Psoas muscle (tissue), 8 donors: ENCODE measurements around the gene RASSF5. TPM values are rescaled to one million over a fixed set of nuclear protein-coding genes. Genes with fewer than 3 reads are reported as not detected.

ENCODE experiments used
- ATAC-seq, 4 donors: fragments of 200-7000 bp; cut with Tn5 transposase; one replicate each; pipeline ENCODE4 v1.9.1; 2020; ENCODE audit warnings: moderate library complexity in 3 of 4, mild to moderate bottlenecking in 2 of 4
- DNase-seq, 2 donors: peaks; one replicate each; pipeline ENCODE4 v3.0.0-alpha.2; 2020
- H3K27ac ChIP-seq: fragments of 200-600 bp; one replicate; pipeline ENCODE4 v1.8.0; 2022
- H3K27me3 ChIP-seq, 3 donors: fragments of 200-600 bp in 1 of 3; one replicate each; pipeline versions ENCODE4 v1.6.1 to v1.8.0; 2013 to 2022; ENCODE audit warnings: low read length in 2 of 3, mild to moderate bottlenecking in 2 of 3, moderate library complexity in 1 of 3; ENCODE audit not compliant: insufficient read depth in 3 of 3
- H3K36me3 ChIP-seq, 2 donors: fragments of 200-600 bp in 1 of 2; one replicate each; pipeline versions ENCODE4 v1.6.1 to v1.8.0; 2013 to 2022; ENCODE audit warnings: low read depth in 1 of 2, mild to moderate bottlenecking in 1 of 2, moderate library complexity in 1 of 2; ENCODE audit not compliant: insufficient read depth in 1 of 2
- H3K4me1 ChIP-seq: fragments of 200-600 bp; one replicate; pipeline ENCODE4 v1.8.0; 2022
- H3K4me3 ChIP-seq: fragments of 200-600 bp; one replicate; pipeline ENCODE4 v1.8.0; 2022; ENCODE audit warnings: mild to moderate bottlenecking
- H3K9me3 ChIP-seq: fragments of 200-600 bp; one replicate; pipeline ENCODE4 v1.8.0; 2022
- CTCF ChIP-seq: fragments of 200-600 bp; IDR thresholded peaks from one replicate; pipeline ENCODE4 v1.8.0; 2022; ENCODE audit warnings: antibody characterized with exemption
- WGBS, 3 donors: extraction: QIAGEN DNeasy Blood & Tissue Kit; methylation state at CpG; one replicate each; pipeline versions ENCODE4 v1.1.6 to v1.1.7; 2013; 5-methylcytosine and 5-hydroxymethylcytosine counted together
- intact Hi-C, 2 donors: fragments of 100-400 bp; cut with DNase I; formaldehyde crosslinking; loops; one replicate each; pipeline versions ENCODE4 v1.11.0 to v1.14.2; 2022
- polyA plus RNA-seq, 3 donors: library from polyadenylated mRNA; stranded (reverse); fragments of 200-250 nt; gene quantifications; one replicate each; pipeline ENCODE4 v1.2.3, GENCODE V29; 2013
- total RNA-seq, 4 donors: library from RNA; stranded (reverse); fragmentation: NEBNext Ultra II Directional in 2 of 4; extraction: Animal tissue kit (Norgen Biotek cat#: 25700) in 2 of 4; gene quantifications; one replicate each; pipeline versions ENCODE4 v1.2.1 to v1.2.4, GENCODE V29; 2021 to 2023
- donor health status: healthy with polysubstance abuse.
- donor health status: DM: no; HTN: no; CAD: no; lungs with moderate emphysema.
- donor health status: Bipolar disorder and iron deficiency.
- donor health status: healthy.
- donor health status: DM: yes; HTN: yes; CAD: no.
- donor health status: DM: no; HTN: no; CAD: no.
- donor health status: DM: no; HTN: no; CAD: no.
- donor health status: DM: yes; HTN: yes; CAD: no.

RASSF5 gene
- total and polyA plus RNA-seq, 7 donors = 1.1 to 14.6 (median 1.9) TPM

- peaks cover 9% of the 10 kb centered on the region for H3K4me1 ChIP-seq
- H3K36me3 ChIP-seq = no peaks in the 10 kb centered on the region
- peaks cover 0 to 35% (median 0%) of the 10 kb centered on the region in 3 donors for H3K27me3 ChIP-seq
- TF ChIP-seq CTCF = no peak
- no peak for ATAC-seq
- no peaks in the 10 kb centered on the region for H3K9me3 ChIP-seq
- H3K4me3 ChIP-seq = no peak overlapping the region
- H3K27ac ChIP-seq = no peak overlapping the region
- no peak for DNase-seq
- intact Hi-C loops = no loop called here
- WGBS, 3 donors = 43 to 54% (median 44%) methylated on average over 15 of the region's 15 CpGs
These were observed 40.3 kb upstream of the RASSF5 start for GRCh38 chr1:206466840-206467649.

GRCh38 chr1:206467915-206468314 lies 39.4 kb upstream of the RASSF5 start:
- H3K9me3 ChIP-seq = no peaks in the 10 kb centered on the region
- WGBS, 3 donors = 14 to 30% (median 21%) methylated on average over 9 of the region's 9 CpGs
- H3K27ac ChIP-seq = no peak overlapping the region
- no peak for TF ChIP-seq CTCF
- DNase-seq = peak; percentile 62 to 79
- peaks cover 9% of the 10 kb centered on the region for H3K4me1 ChIP-seq
- intact Hi-C loops = no loop called here
- peaks cover 0 to 35% (median 0%) of the 10 kb centered on the region in 3 donors for H3K27me3 ChIP-seq
- no peaks in the 10 kb centered on the region for H3K36me3 ChIP-seq
- no peak overlapping the region for H3K4me3 ChIP-seq
- peak; percentile 65 to 78 (median 73) for ATAC-seq

- Histone ChIP-seq H3K27ac (no peak overlapping the region), H3K27me3 (peaks cover 0 to 35% (median 0%) of the 10 kb centered on the region in 3 donors), H3K36me3 (no peaks in the 10 kb centered on the region), H3K4me1 (peaks cover 9% of the 10 kb centered on the region), H3K4me3 (no peak overlapping the region), H3K9me3 (no peaks in the 10 kb centered on the region)
- ATAC-seq (no peak), DNase-seq (no peak)
- intact Hi-C loops = no loop called here
- no peak for TF ChIP-seq CTCF
- WGBS, 3 donors = 69 to 74% (median 73%) methylated on average over 3 of the region's 3 CpGs
These were observed 38.8 kb upstream of the RASSF5 start for GRCh38 chr1:206468571-206468970.

GRCh38 chr1:206469411-206469932 lies 37.9 kb upstream of the RASSF5 start:
- H3K4me3 ChIP-seq = no peak overlapping the region
- H3K27me3 ChIP-seq = peaks cover 0 to 35% (median 0%) of the 10 kb centered on the region in 3 donors
- H3K36me3 ChIP-seq = no peaks in the 10 kb centered on the region
- no peak for TF ChIP-seq CTCF
- 62 to 63% (median 63%) methylated on average over 2 of the region's 2 CpGs for WGBS, 3 donors
- H3K9me3 ChIP-seq = no peaks in the 10 kb centered on the region
- intact Hi-C loops = no loop called here
- peaks cover 9% of the 10 kb centered on the region for H3K4me1 ChIP-seq
- H3K27ac ChIP-seq = no peak overlapping the region
- ATAC-seq (no peak), DNase-seq (no peak)
